Smooth muscle cell of the brain vasculature (primary cell): ENCODE measurements around the gene ATG4C.

Source experiments
- DNase-seq: peaks from one replicate; pipeline ENCODE4 v3.0.0-alpha.2; 2012; ENCODE audit warnings: low read depth, low spot score

ATG4C gene

DNA sequence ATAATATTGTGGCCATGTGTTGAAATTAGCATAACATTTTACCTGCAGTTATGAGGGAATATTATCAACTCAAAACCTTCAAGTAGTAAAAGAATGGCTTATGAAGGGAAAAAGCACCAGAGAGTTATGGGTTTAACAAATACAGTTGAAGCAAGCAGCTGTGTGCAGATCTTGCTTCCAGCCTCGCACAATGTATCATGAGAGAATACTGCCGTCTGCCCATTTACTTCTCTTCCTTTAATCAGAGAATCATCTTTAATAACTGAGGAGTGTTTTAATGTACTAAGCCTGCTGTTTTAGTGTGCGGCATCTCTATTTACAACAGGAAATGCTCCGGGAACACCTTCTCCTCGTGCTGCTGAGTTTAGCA is 120.9 kb downstream of the ATG4C start:
- DNase-seq, result no peak

GRCh38 chr1:62905309-62905708 is 121.4 kb downstream of the ATG4C start:
- no peak for DNase-seq

- no peak for DNase-seq
Observed at GRCh38 chr1:62905872-62906271, 121.9 kb downstream of the ATG4C start.

GRCh38 chr1:62906428-62906886 is 122.5 kb downstream of the ATG4C start:
- DNase-seq, result no peak

- DNase-seq, result no peak
Observed at GRCh38 chr1:62908168-62908695, 124.3 kb downstream of the ATG4C start.

GRCh38 chr1:62912028-62912638 is 128.2 kb downstream of the ATG4C start:
- DNase-seq, result peak; percentile 2
